Stimulated activated CD8-positive, alpha-beta memory T cell treated with anti-CD3 and anti-CD28 coated beads, Interleukin-4, amount 100 ng/mL, for 24 hours (primary cell): Measurements from ENCODE around the gene DPH3.

Experiments
- DNase-seq: peaks from one replicate; pipeline ENCODE4 v3.0.0-alpha.2; 2020; ENCODE audit warnings: low read depth

Gene DPH3

DNA sequence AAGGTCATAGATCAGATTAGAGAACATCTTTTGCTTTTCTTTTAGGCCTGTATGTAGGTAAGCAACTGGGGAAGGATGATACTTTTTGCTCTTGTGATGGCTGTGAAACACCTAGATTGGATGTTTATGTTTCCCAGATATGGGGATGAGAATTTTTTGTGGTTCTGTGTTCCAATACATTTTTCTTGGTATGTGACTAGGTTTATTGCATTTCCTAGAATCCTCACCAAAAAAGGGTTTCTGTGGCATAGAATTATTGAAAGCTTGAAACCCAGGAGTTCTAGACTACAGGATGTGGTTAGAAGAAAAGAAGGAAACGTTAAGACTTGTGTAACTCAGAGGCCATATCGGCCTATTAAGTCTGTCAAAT lies 26.1 kb upstream of the DPH3 start:
- no peak for DNase-seq

DNA sequence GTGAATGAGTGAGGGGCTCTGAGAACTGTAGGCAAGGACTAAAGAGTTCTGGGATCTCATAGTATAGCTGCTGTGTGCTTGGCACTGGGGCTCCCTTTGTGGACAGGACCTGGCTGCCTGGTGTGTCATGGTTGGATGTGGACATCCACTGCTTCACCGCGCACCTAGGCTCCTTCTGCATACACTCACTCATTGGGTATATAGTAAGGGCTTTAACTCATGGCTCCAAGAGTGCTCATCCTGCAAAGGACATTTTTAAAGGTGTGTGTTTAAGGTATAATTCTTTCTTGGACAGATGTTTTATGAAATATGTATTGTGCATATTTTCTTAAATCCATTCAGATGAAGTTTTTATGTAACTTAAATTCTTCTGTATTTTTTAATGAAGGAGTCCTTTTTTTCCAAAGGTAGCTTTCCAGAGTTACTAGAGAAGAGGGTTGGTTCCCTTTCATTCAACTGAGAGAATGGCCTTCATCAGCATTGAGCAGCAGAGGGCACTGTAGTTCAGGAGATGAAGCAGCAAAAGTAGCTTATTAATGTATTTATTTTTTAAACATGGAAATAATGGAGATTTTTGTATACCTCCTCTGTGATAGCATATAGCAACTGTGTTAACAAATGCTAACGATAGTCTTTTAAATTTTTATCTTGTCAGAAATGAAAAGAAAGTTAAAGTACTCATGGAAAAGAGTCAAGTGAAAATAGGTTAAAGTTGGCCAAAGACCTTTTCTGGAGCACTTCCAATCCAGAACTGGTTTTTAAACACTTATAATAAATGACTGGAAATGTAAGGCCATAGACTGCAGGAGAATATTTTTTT lies 25.5 kb upstream of the DPH3 start:
- DNase-seq = peak; percentile 31

- no peak for DNase-seq
Observed at GRCh38 chr3:16289144-16289889, 24.6 kb upstream of the DPH3 start.

DNA sequence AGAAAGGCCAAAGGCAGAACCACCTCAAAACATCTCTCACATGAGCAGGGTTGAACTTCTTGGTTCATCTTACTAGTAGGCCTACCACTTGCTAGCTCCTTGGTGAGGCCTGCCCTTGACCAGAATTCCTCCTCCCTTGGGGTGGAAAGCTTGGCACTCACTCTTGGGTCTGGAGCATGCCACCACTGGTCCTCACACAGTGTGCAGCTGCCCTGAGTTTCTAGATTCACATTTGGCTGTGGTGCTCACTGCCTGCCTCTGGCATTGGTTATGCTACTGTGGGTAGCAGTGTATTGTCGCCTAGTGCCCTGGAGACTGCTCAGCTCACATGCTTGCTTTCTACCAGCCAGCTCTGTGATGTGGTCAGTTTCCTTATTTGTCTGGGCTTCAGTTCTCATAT lies 23.9 kb upstream of the DPH3 start:
- DNase-seq = no peak

GRCh38 chr3:16286751-16287543 lies 22.2 kb upstream of the DPH3 start:
- no peak for DNase-seq

DNA sequence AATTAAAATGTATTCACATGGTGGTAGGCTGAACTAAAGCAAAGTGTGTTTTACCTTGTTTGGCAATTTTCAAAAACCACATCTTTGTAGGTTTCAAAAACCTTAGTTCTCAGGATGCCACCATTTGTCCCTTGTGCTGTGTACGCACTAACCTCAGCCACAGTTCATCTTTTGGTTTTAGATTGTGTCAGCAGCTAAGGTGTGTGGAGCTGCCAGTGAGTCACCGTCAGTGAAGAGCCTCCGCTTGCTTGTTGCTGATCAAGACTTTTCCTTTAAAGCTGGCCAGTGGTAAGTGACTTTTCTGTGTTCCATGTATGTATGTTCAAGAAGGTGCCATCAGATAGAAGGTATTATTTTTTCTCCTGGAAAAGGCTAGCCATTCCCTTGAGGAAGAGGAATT lies 21.4 kb upstream of the DPH3 start:
- DNase-seq = no peak

GRCh38 chr3:16284633-16285032 lies 19.9 kb upstream of the DPH3 start:
- DNase-seq = no peak

- no peak for DNase-seq
Observed at GRCh38 chr3:16280671-16281070, 15.9 kb upstream of the DPH3 start.

- no peak for DNase-seq
Observed at GRCh38 chr3:16279010-16279801, 14.5 kb upstream of the DPH3 start.

DNA sequence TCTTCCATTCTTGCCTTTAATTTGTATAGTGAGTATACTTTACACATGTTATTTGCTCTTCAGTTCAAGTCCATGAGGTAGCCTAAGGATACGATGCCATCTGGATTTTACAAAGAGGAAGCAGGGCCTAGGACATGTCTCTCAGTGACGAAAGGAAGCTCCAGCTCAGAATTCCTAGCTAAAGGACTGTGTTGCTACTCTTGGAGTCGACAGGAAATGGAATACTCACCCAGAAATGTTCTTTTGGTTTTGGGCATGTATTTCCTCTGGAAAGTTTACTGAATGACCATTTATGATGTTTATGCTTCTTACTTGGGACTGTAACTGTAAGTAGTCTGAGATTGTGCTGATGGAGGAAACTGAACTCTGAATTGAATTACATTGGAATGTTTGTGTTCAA lies 12.7 kb upstream of the DPH3 start:
- no peak for DNase-seq

DNA sequence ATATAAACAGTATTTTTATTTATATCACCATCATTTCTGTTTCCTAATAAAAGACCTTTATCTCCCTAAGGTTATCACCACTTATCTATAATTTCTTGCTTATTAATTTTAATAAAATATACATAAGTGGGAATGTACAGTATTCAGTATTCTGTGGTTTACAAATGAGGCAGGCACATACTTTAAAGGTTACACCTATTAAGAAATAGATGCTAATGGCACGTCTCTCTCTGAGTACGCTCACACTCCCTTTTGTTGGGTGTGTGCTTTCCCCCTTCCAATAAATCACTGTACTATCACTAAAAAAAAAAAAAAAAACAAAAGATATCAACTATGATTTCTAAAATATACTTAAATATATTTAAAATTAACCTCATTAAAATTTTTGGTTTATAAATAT lies 9.1 kb upstream of the DPH3 start:
- DNase-seq = no peak

DNA sequence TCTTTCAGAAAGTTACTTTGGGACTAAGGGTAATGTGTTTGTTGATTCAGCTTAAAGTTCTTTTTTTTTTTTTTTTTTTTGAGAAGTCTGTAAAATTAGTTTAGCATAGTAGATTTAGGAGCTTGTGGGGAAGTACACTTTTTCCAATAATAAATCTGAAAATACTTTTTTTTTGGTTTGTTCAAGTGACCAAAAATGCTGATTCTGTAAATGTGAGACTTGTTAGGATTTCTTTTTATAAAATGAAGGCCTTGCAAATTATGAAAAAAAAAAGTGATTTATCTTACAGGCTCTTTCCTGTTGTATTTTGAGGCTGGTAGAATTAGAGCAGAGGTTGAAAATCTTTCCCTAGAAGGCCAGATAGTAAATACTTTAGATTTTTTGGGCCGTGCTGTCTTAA lies 7.8 kb upstream of the DPH3 start:
- DNase-seq = no peak

GRCh38 chr3:16270855-16271254 lies 6.1 kb upstream of the DPH3 start:
- DNase-seq = no peak

DNA sequence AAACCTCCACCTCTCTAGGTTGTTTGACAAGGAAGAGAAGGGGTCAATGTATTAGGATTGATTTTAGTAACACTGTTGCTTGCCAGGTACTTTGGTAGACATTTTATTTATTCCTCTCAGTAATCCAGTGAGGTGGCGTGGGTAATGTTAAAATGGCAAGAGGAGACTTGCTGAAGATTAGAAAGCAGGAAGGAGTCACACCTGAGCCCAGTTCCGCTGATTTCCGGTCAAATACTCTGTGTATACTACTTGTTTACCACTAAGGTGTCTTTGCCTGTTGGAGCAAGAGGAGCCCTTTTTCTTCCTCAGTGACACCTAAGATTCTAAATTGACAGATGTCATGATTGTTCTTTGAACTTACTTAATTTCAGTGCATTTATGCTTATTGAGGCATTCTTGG lies 2.0 kb upstream of the DPH3 start:
- no peak for DNase-seq

GRCh38 chr3:16265455-16265786 lies 678 bp upstream of the DPH3 start:
- DNase-seq = no peak

- no peak for DNase-seq
Observed at GRCh38 chr3:16264174-16264707, 502 bp downstream of the DPH3 start.

- DNase-seq = no peak
Observed at GRCh38 chr3:16262174-16262573, 2.6 kb downstream of the DPH3 start.

DNA sequence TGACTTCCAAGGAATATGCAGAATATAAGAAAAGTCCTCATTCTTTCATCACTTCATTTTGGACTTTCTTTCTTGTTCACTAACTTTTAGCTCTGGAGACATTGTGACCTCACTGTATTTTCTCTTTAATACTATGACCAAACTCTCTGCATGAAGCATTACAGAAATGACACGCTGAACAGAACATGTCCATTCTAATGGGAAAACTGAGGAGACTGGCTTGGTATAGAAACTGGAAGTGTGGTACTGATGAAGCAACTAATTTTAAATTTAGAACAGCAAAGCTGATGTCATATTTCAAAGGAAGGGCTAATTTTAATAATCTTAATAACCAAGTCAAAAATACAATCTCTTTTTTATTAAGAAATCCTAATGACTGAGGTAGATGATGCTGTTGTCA lies 4.7 kb downstream of the DPH3 start:
- DNase-seq = no peak

- DNase-seq = no peak
Observed at GRCh38 chr3:16258866-16259265, 5.9 kb downstream of the DPH3 start.

GRCh38 chr3:16258177-16258576 lies 6.6 kb downstream of the DPH3 start:
- DNase-seq = no peak

DNA sequence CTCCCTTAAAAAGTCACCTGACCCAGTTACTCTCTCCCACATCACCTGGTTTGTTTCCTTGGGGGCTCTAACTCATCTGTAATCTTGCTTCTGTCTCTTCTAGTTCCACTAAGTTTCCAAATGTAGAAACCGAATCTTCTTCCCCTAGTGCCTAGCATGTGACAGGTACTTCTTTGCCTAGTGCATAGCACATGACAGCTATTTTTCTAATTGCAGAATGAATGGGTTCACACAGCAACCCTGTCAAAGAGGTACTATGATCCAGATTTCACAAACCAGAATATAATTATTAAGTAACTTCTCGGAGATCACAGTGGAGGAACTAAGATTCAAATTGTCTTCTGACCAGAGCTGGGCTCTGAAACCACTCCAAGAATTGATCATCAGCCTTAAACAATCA lies 7.4 kb downstream of the DPH3 start:
- DNase-seq = no peak

GRCh38 chr3:16255726-16256125 lies 9.0 kb downstream of the DPH3 start:
- no peak for DNase-seq
